Activated T-cell treated with anti-CD3 and anti-CD28 coated beads, Interleukin-2, amount 50 U/mL, for 48 hours (primary cell): ENCODE measurements around the gene ACTA2.

ENCODE experiments used
- DNase-seq, 2 experiments: peaks; one replicate each; pipeline ENCODE4 v3.0.0-alpha.2; 2020

ACTA2 gene

GRCh38 chr10:88916986-88917385 lies 35.6 kb downstream of the ACTA2 start:
- no peak for DNase-seq

DNA sequence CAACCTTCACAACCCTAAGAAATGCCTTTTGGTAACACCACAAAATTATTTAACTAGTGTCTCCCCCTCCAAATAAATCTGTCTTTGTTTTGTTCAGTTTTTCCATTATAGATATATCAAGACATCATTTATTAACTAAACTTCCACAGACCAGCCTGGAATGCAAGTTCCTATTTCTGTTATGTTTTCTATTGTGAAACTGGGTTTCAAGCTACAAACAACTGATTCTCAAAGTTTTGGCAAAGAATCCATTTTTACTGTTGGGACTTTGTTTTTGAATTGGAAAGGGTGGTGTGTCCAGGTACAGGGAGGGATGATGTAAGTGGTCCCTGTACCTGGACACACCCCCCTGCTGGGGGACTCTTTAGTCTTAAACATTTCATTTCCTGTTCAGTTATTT lies 36.3 kb downstream of the ACTA2 start:
- no peak for DNase-seq

DNA sequence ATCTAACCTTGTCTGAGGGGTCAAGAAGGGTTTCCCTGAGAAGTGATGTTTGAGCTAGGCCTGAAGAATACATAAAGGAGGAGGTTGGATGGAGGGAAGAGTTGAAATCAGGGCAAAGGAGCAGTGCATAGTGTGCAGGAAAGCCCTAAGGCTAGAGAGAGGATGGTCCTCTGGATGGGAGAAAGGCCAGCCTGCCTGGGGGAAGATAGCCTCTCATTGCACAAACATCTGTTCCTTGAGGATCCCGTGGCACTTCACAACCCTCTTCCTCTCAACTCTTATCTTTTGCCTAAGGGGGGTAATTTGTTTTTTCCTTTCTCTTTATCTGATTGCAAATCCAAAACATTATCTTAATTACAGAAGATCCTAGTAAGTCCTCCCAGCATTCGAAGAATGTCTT lies 36.8 kb downstream of the ACTA2 start:
- no peak for DNase-seq

DNA sequence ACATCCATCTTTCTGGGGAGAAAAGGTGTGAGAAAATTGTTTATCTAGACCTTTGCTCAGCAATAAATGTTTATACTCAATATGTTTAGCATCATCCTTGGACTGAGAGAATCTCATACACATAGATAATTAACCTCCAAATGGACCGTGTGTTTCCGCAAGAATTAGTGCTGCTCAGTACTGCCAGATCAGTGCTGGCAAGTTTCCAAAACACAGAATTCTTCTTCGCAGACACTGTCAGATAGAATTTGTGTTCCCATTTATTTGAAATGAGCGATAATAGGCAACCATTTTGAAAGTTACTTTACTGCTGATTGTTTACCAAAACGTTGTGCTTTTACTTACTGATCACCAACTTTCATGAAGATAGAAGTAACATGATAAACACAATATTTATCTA lies 38.8 kb downstream of the ACTA2 start:
- DNase-seq: no peak

DNA sequence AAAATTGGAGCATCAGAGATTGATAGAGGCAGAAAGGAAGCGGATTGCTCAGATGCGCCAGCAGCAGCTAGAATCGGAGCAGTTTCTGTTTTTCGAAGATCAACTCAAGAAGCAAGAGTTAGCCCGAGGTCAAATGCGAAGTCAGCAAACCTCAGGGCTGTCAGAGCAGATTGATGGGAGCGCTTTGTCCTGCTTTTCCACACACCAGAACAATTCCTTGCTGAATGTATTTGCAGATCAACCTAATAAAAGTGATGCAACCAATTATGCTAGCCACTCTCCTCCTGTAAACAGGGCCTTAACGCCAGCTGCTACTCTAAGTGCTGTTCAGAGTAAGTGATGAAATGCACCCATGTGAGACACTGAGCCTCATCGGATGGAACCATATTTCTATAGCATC lies 39.4 kb downstream of the ACTA2 start:
- DNase-seq: no peak

DNA sequence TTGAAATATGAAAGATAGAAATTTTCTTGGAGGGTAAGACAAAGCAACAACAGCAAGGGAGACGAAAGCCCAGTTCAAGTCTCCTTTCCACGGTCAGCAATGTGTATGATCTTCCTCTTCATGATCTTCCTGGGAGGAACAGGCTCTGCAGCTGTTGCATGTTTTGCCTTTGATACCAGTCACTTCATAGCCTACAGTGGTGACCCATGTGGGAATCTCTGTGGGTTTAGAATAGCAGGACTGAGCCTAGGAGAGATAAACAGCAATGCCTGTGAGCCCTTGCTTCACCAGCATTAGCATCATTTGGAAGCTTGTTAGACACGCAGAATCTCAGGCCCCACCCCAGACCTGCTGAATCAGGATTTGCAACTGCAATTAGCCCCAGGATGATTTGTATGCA lies 40.7 kb downstream of the ACTA2 start:
- no peak for DNase-seq

GRCh38 chr10:88911116-88911515 lies 41.5 kb downstream of the ACTA2 start:
- no peak for DNase-seq

DNA sequence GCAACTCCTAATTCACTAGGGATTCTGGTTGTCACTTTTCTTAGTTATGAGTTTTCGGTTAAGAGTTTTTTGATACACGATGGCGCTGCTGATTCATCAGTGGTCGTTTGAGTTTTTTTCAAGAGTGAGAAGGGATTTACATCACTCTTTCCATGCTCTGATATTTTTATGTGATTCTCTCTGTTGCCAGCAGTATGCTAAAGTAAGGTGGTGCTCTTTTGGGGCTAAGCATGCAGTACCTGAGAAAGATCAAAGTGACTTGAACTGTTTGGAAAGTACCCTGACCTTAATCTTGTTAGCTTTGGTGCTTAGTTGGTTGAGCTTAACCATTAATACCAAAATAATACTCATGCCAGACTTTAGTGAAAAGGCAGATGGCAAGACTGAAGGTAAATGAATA lies 44.4 kb downstream of the ACTA2 start:
- DNase-seq: no peak

GRCh38 chr10:88906921-88907320 lies 45.7 kb downstream of the ACTA2 start:
- DNase-seq: no peak

DNA sequence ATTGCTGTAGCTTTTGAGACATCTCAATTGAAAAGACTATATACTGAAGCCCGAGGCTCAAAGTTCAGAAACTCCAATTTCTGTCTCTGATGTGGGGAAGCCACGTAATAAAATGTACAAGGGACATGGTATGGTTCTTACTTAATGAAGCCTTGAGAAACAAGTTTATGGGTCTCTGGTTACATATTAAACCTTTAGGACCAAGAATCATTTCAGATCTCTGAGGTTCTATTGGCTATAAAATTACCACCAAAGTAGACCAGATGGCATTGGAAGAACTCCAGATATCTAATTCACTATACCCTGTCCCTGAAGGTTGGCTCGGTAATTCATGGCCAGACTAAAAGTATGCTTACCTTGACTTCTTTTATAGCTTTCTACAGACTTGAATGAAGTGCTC lies 48.9 kb downstream of the ACTA2 start:
- DNase-seq: no peak

DNA sequence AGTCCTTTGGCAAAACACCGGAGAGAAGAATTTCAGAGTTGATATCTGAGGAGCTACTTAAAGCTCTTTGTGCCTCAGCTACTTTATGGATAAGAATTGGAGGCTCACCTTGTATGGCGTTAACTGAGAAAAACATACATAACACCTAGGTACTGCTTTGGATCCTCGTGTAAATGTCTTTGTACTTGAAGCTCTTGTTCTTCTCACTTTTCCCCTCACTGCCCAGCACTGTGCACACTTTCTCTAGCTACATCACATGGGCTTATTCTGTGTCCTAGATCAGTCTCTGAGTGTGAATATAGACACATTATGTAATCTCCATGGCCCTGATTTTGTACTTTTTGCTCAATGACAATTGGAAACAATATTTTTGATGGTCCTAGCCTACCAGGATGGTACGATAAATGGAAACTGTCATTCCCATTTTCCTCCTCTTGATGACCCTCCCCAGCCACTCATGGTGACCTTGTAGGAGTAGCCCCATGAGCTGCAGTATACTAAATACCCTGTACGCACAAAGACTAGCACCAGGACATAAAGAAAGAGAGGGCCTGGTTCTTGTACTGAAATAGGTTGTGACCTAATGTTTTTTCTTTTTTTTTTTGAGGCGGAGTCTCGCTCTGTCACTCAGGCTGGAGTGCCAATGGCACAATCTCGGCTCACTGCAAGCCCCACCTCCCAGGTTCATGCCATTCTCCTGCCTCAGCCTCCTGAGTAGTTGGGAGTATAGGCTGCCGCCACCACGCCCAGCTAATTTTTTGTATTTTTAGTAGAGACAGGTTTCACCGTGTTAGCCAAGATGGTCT lies 50.4 kb downstream of the ACTA2 start:
- DNase-seq: no peak

GRCh38 chr10:88901206-88901983 lies 51.2 kb downstream of the ACTA2 start:
- no peak for DNase-seq

DNA sequence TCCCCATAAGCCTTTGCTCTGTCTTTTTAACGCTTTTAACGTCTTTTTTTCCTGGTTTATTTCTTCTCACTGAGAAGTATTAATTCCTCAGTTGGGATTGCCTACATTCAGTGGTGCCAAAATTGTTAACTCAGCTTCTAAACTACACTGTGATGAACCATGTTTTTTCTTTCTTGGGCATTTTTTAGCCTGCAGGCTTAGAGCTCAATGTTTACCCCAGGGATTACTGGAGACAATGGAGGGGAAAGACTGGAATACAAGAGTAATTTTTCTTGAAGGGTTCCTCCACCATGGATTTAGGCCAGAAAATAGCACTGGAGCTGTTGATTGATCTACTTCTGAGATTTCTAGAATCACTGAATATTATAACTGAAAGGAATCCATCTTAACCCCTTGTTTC lies 52.7 kb downstream of the ACTA2 start:
- DNase-seq: no peak

DNA sequence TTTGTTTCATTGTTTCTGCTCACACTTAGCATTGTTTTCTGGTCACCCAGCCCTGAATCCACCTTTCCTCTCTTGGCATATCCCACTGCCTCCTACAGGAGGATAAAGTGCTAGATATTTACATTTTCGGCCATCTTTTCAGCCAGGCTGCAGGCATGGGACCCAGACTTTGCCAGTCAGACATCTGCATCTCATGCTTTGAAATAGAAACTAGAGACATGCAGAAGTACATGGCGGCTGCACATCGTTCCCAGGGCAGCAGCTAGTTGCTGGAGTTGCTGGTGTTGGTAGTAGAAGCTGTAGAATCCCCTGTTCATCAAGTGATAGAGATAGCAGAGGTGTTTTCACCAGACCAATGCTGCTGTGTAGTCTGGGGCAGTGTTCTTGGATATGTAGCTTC lies 53.8 kb downstream of the ACTA2 start:
- no peak for DNase-seq

- DNase-seq: peak; percentile 38 to 44
Observed at GRCh38 chr10:88896994-88897853, 55.3 kb downstream of the ACTA2 start.

DNA sequence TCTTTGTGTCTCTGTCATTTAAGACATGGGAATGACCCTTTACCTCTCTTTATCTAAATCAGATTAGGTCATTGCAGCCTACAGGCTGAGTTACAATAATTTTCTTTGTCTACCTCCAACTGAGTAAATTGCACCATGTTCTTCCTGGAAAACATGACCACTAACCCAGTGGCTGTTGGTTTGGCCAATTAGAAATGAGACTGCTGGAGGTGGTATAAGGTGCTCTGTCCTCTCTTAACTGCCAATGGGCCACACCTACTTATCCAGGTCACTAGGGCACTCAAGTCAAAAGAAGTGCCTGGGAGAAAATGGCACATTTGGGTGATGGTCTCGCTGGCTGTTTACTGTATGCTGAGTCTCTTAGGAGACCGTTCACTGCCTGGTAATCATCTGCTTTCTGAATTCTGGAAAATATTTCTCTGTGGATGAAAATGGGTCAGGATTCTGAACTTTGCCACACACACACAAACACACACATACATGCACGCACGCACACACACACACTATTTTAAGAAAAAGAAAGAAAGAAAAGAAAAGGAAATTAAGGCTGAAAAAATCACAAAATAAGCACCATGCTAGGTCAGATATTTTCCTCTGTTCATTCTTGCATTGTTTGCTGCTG lies 56.1 kb downstream of the ACTA2 start:
- DNase-seq: no peak

DNA sequence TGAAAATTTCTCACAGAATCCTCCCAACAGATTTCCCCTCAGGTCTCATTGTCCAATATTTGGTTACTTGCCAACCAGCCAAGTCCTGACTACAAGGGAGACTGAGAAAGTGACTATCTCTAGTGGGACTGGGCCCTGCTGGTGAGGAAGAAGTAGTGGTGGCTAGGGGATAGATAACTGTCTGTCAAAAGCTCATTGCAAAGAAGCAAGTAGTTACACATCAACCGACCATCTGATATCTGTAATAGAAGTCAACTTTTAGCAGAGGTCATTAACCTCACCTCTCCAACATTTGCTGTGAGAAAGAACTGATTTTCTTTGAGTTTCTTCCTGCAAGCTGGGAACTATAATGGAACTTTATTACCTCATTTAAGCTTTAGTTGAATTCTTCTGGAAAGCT lies 57.3 kb downstream of the ACTA2 start:
- no peak for DNase-seq

GRCh38 chr10:88893611-88894010 lies 59.0 kb downstream of the ACTA2 start:
- no peak for DNase-seq

DNA sequence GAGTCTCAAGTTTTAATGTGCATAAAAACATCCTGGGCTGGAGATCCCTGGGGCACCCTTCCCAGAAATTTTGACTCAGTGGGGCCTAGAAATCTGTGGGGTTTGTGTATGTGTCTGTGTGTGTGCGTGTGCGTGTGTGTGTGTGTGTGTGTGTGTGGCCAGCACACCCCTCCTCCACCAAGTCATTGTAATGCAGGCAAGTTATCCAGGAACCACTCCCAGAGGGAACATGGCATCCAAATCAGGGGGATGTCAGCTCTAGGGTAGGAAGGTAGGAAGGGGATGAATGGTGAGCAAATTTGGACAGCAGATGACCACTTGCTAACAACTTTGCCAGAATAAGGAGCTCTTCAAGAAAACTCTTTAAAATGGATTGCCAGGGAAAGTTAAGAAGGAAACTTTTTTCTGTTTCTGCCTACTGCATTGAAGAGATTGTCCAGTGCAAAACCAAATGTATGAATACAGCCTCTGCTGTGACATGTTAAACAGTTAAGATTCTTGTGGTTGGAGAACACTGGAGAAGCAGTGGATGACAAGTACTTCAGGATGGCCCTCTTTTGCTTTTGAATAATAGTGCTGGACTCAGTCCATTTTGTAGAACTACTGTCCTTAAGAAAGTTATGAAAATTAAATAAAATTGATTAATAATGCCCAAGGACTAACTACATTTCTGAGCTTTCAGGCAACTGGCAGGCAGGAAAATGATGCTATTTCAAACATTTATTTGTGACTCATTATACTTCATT lies 60.2 kb downstream of the ACTA2 start:
- no peak for DNase-seq

DNA sequence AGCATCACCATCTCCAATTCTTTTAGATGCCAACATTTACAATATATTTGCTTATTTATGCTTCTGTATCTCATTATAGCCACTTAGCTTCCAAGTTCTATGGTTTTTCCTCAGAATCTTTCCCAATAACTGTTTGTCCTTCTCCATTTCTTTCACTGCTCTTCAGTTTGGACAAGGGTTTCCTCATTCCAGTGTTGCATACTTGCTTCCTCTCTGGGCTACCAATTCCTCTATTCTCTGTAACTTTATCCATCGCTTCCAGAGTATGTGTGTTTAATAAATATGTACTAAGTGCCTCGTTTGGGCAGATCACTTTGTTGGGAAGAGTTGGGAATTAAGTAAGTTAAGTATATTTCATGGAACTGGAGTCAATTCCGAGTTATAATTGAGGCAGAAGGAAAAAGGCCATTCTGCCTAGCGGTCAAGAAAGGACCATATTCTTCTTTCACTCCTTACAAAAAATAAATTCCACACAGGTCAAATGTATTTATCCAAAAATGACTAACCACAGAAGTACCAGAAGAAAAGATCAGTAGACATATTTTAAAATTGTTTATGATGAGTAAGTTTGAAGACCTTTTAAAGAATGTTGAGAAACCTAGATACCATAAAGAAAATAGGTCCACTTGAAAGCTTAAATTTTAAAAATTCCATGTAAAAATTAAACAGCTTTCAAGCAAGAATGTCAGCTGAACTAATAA lies 61.7 kb downstream of the ACTA2 start:
- DNase-seq: no peak

DNA sequence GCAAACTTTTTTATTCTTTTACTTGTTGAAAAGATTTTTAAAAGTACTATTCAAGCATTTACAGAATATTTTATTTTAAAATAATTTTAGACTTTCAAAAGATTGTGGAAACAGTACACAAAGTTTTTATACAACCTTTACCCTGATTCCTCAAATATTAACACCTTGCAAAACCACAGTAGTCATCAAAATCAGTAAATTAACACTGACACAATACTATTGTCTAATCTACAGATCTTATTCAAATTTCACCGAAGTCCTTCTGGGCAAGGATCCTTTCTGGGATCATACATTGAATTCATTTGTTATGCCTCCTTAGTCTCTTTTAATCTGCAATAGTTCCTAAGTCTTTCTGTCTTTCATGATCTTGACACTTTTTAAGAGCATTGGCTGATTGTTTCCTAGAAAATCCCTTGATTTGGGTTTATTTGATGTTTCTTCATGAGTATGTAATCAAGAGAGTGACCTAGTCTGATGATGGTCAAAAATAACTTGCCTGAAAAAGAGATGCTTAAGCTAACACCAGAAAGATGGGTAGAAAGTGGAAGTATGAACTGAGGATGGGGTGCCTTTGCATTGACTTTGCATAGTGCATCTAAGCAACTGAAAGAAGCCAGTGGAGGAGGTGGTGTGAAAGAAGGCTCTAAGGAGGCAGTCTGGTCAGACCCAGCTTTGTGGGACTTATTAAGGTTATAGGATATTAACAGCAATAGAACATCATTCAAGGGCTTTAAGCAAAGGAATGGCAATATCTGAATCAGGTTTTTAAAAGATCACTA lies 62.8 kb downstream of the ACTA2 start:
- no peak for DNase-seq
